A673 (cell line): ENCODE results near the gene CDH4.

Experiments
- EZH2 ChIP-seq: fragments of 200-600 bp; sonication (generic); IDR thresholded peaks from 2 replicates; pipeline ENCODE4 v1.6.1; 2017; ENCODE audit warnings: borderline replicate concordance, low read depth, mild to moderate bottlenecking, mixed read lengths, antibody characterized with exemption, low read length; ENCODE audit not compliant: poor library complexity, severe bottlenecking
- TF ChIP-seq, protein P1 (sequence below): fragments of 300-800, 200-600 bp; sonication (generic); conservative IDR thresholded peaks from 2 replicates; pipeline ENCODE4 v1.5.1; 2017; ENCODE audit warnings: low read depth, mild to moderate bottlenecking, antibody characterized with exemption, low read length, moderate library complexity, mixed read lengths

GRCh38 chr20:61909028-61909427 lies 657.0 kb downstream of the CDH4 start:
- TF ChIP-seq, protein P1, sequence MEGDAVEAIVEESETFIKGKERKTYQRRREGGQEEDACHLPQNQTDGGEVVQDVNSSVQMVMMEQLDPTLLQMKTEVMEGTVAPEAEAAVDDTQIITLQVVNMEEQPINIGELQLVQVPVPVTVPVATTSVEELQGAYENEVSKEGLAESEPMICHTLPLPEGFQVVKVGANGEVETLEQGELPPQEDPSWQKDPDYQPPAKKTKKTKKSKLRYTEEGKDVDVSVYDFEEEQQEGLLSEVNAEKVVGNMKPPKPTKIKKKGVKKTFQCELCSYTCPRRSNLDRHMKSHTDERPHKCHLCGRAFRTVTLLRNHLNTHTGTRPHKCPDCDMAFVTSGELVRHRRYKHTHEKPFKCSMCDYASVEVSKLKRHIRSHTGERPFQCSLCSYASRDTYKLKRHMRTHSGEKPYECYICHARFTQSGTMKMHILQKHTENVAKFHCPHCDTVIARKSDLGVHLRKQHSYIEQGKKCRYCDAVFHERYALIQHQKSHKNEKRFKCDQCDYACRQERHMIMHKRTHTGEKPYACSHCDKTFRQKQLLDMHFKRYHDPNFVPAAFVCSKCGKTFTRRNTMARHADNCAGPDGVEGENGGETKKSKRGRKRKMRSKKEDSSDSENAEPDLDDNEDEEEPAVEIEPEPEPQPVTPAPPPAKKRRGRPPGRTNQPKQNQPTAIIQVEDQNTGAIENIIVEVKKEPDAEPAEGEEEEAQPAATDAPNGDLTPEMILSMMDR, result no peak
- TF ChIP-seq EZH2, result no peak
